H1 (cell line): ENCODE measurements around the gene AGRP. TPM values are rescaled to one million over a fixed set of nuclear protein-coding genes. Genes with fewer than 3 reads are reported as not detected.
A peak's percentile ranks its signal among the peaks of the same experiment; 100 is the strongest.

Source experiments
- CTCF ChIA-PET: fragments of 300-600 bp; sonication (Branson Sonifier 250); formaldehyde crosslinking; loops from one replicate; lab custom pipeline; 2021; ENCODE audit not compliant: partially characterized antibody; lab: Charles Lee
- POLR2A ChIA-PET: fragments of 300-600 bp; sonication (Branson Sonifier 250); formaldehyde crosslinking; loops from one replicate; lab custom pipeline; 2021; ENCODE audit warnings: inconsistent platforms; ENCODE audit not compliant: partially characterized antibody; lab: Charles Lee
- DNase-seq, 2 experiments: peaks; one replicate each; pipeline versions ENCODE4 v3.0.0 to v3.0.0-alpha.2; 2010 to 2022; ENCODE audit warnings: low spot score in 2 of 2, low read depth in 1 of 2, mixed read lengths in 1 of 2
- FAIRE-seq: peaks from 2 replicates; lab custom pipeline; 2011; peaks lifted over from hg19 to GRCh38; lab: Jason Lieb, UNC
- H2AFZ ChIP-seq: 2 replicates; pipeline ENCODE4 v1.8.1; 2012; ENCODE audit warnings: low read length, inconsistent platforms
- H2AK5ac ChIP-seq: 2 replicates; pipeline ENCODE4 v1.6.1; 2013; ENCODE audit warnings: low read depth, low read length
- H2BK120ac ChIP-seq: replicated peaks from 2 replicates; pipeline ENCODE3; 2013; ENCODE audit warnings: low read depth, low read length, inconsistent platforms
- H2BK12ac ChIP-seq: 2 replicates; pipeline ENCODE4 v1.6.1; 2013; ENCODE audit warnings: low read depth, low read length
- H2BK15ac ChIP-seq: 2 replicates; pipeline ENCODE4 v1.6.1; 2013; ENCODE audit warnings: low read length
- H2BK20ac ChIP-seq: 2 replicates; pipeline ENCODE4 v1.6.1; 2013; ENCODE audit warnings: low read length
- H2BK5ac ChIP-seq: 2 replicates; pipeline ENCODE4 v1.6.1; 2013; ENCODE audit warnings: low read depth, low read length
- H3K14ac ChIP-seq: 2 replicates; pipeline ENCODE4 v1.6.1; 2013; ENCODE audit warnings: inconsistent platforms; ENCODE audit not compliant: insufficient read length
- H3K18ac ChIP-seq: 2 replicates; pipeline ENCODE4 v1.6.1; 2013; ENCODE audit warnings: low read length; ENCODE audit errors: extremely low read depth
- H3K23ac ChIP-seq: 2 replicates; pipeline ENCODE4 v1.6.1; 2013; ENCODE audit warnings: inconsistent platforms; ENCODE audit not compliant: insufficient read length
- H3K23me2 ChIP-seq: 2 replicates; pipeline ENCODE4 v1.6.1; 2013; ENCODE audit warnings: low read depth, low read length
- H3K27ac ChIP-seq: 2 replicates; pipeline ENCODE4 v1.6.1; 2011; ENCODE audit warnings: low read depth, low read length, inconsistent platforms
- H3K27me3 ChIP-seq, 4 experiments: replicated peaks in 1 of 4; 1 replicate in 1 of 4; 2 replicates in 3 of 4; pipeline versions ENCODE4 v1.6.1 to v1.8.1; 2011 to 2013; ENCODE audit warnings: low read length in 3 of 4, mild to moderate bottlenecking in 3 of 4, inconsistent platforms in 2 of 4, mixed read lengths in 2 of 4, moderate library complexity in 1 of 4; ENCODE audit not compliant: control insufficient read depth in 3 of 4, insufficient read depth in 3 of 4; ENCODE audit errors: extremely low read depth in 1 of 4
- H3K36me3 ChIP-seq, 4 experiments: 2 replicates each; pipeline versions ENCODE4 v1.6.1 to v1.8.1; 2011 to 2013; ENCODE audit warnings: mild to moderate bottlenecking in 4 of 4, low read length in 3 of 4, moderate library complexity in 2 of 4, control low read depth in 1 of 4, inconsistent platforms in 1 of 4; ENCODE audit not compliant: insufficient read depth in 4 of 4, control insufficient read depth in 2 of 4
- H3K4ac ChIP-seq: replicated peaks from 2 replicates; pipeline ENCODE3; 2013; ENCODE audit warnings: low read length, low read depth, mixed read lengths, inconsistent platforms; ENCODE audit not compliant: insufficient read length
- H3K4me1 ChIP-seq, 4 experiments: replicated peaks in 1 of 4; 1 replicate in 1 of 4; 2 replicates in 3 of 4; pipeline versions ENCODE4 v1.6.1 to v1.8.1; 2011 to 2013; ENCODE audit warnings: low read length in 3 of 4, inconsistent platforms in 2 of 4, mixed read lengths in 1 of 4; ENCODE audit not compliant: insufficient read depth in 4 of 4, control insufficient read depth in 3 of 4
- H3K4me2 ChIP-seq, 2 experiments: 2 replicates each; pipeline versions ENCODE4 v1.6.1 to v1.8.1; 2011 to 2013; ENCODE audit warnings: low read depth in 2 of 2, low read length in 2 of 2, control low read depth in 1 of 2, inconsistent platforms in 1 of 2, mild to moderate bottlenecking in 1 of 2; ENCODE audit not compliant: insufficient read depth in 1 of 2
- H3K4me3 ChIP-seq, 4 experiments: fragments of 200-600, 300-600 bp in 1 of 4; sonication (generic), shearing (Covaris generic), sonication (Bioruptor Twin) in 1 of 4; 2 replicates each; pipeline versions ENCODE4 v1.5.1 to v1.8.1; 2011 to 2016; ENCODE audit warnings: low read length in 4 of 4, low read depth in 3 of 4, control low read depth in 2 of 4, inconsistent platforms in 2 of 4, mild to moderate bottlenecking in 2 of 4, mixed read lengths in 1 of 4, moderate library complexity in 1 of 4; ENCODE audit not compliant: insufficient read depth in 2 of 4; ENCODE audit errors: extremely low read depth in 1 of 4
- H3K56ac ChIP-seq: replicated peaks from 2 replicates; pipeline ENCODE3; 2013; ENCODE audit warnings: low read depth, mild to moderate bottlenecking, mixed read lengths, low read length, inconsistent platforms; ENCODE audit not compliant: insufficient read length
- H3K79me1 ChIP-seq: 2 replicates; pipeline ENCODE4 v1.6.1; 2013; ENCODE audit warnings: low read depth, low read length, control low read depth
- H3K79me2 ChIP-seq, 2 experiments: 2 replicates each; pipeline versions ENCODE4 v1.6.1 to v1.8.1; 2012 to 2013; ENCODE audit warnings: low read length in 2 of 2, mild to moderate bottlenecking in 2 of 2, inconsistent platforms in 1 of 2; ENCODE audit not compliant: insufficient read depth in 2 of 2, control insufficient read depth in 1 of 2
- H3K9ac ChIP-seq, 4 experiments: replicated peaks in 1 of 4; 1 replicate in 1 of 4; 2 replicates in 3 of 4; pipeline versions ENCODE4 v1.6.1 to v1.8.1; 2011 to 2013; ENCODE audit warnings: low read depth in 3 of 4, low read length in 3 of 4, control low read depth in 2 of 4, mild to moderate bottlenecking in 2 of 4, moderate library complexity in 2 of 4, inconsistent platforms in 1 of 4; ENCODE audit errors: extremely low read depth in 1 of 4
- H3K9me3 ChIP-seq, 2 experiments: 2 replicates each; pipeline versions ENCODE4 v1.6.1 to v1.8.1; 2012 to 2013; ENCODE audit warnings: mild to moderate bottlenecking in 2 of 2, moderate library complexity in 2 of 2, control low read depth in 1 of 2, inconsistent platforms in 1 of 2, low read depth in 1 of 2, low read length in 1 of 2, mixed read lengths in 1 of 2; ENCODE audit not compliant: insufficient read depth in 2 of 2
- H4K20me1 ChIP-seq, 2 experiments: replicated peaks in 1 of 2; 2 replicates each; pipeline versions ENCODE3 to v1.8.1; 2011 to 2013; ENCODE audit warnings: inconsistent platforms in 2 of 2, low read length in 2 of 2, mild to moderate bottlenecking in 1 of 2; ENCODE audit not compliant: insufficient read depth in 2 of 2, control insufficient read depth in 1 of 2
- H4K5ac ChIP-seq: 2 replicates; pipeline ENCODE4 v1.6.1; 2013; ENCODE audit warnings: low read length, low read depth, mixed read lengths, inconsistent platforms; ENCODE audit not compliant: insufficient read length
- H4K8ac ChIP-seq: 2 replicates; pipeline ENCODE4 v1.8.0; 2013; ENCODE audit warnings: mild to moderate bottlenecking, moderate library complexity, low read length, inconsistent platforms; ENCODE audit not compliant: insufficient read depth; ENCODE audit errors: extremely low read depth
- H4K91ac ChIP-seq: replicated peaks from 2 replicates; pipeline ENCODE3; 2013; ENCODE audit warnings: low read length, mixed read lengths, inconsistent platforms; ENCODE audit not compliant: insufficient read length
- CHD2 ChIP-seq: IDR thresholded peaks from 2 replicates; pipeline ENCODE4 v1.6.1; 2012; ENCODE audit warnings: low read length, improper control_type of control experiment
- KDM1A ChIP-seq: fragments of 200-600, 300-600 bp; sonication (generic); IDR thresholded peaks from 2 replicates; pipeline ENCODE4 v1.7.1; 2016; ENCODE audit warnings: mild to moderate bottlenecking, low read length, borderline replicate concordance
- RAD21 ChIP-seq, 2 experiments: IDR thresholded peaks in 1 of 2; conservative IDR thresholded peaks in 1 of 2; 2 replicates each; pipeline ENCODE4 v1.6.1; 2011; ENCODE audit warnings: low read depth in 2 of 2, low read length in 2 of 2, improper control_type of control experiment in 1 of 2, inconsistent platforms in 1 of 2, mild to moderate bottlenecking in 1 of 2, moderate library complexity in 1 of 2
- WGBS, 2 experiments: shearing (Covaris generic) in 1 of 2; methylation state at CpG; one replicate each; pipeline versions ENCODE4 v1.1.6 to v1.1.7; 2013 to 2015; ENCODE audit warnings: low lambda C conversion rate in 2 of 2, mixed read lengths in 2 of 2, inconsistent platforms in 1 of 2, low coverage in 1 of 2, missing lambda C conversion rate in 1 of 2; ENCODE audit not compliant: insufficient replicate concordance in 2 of 2, insufficient coverage in 1 of 2, insufficient read length in 1 of 2; ENCODE audit errors: extremely low coverage in 1 of 2, missing lambda C conversion rate in 1 of 2; 5-methylcytosine and 5-hydroxymethylcytosine counted together
- polyA plus RNA-seq, 7 experiments: library from polyadenylated mRNA; depleted of rRNA in 3 of 7; stranded (reverse) in 5 of 7; unstranded in 2 of 7; fragments of >200 nt in 5 of 7; fragments of 200-250 nt in 2 of 7; gene quantifications; 1 replicate in 5 of 7; 2 replicates in 1 of 7; 4 replicates in 1 of 7; pipeline versions ENCODE4 v1.2.1 to v1.2.3, GENCODE V29; 2011 to 2013; ENCODE audit warnings: missing spikeins in 2 of 7, mixed read lengths in 2 of 7
- total RNA-seq: library from RNA; stranded (reverse); fragmentation: NEBNext Ultra II Directional; extraction: Animal tissue kit (Norgen Biotek cat#: 25700); gene quantifications from 2 replicates; pipeline ENCODE4 v1.2.1, GENCODE V29; 2021
- TF ChIP-seq, protein P1 (sequence below), 3 experiments: IDR thresholded peaks; 1 replicate in 2 of 3; 2 replicates in 1 of 3; pipeline versions ENCODE4 v1.5.1 to v1.6.1; 2011; ENCODE audit warnings: low read length in 3 of 3, mild to moderate bottlenecking in 3 of 3, inconsistent platforms in 2 of 3, low read depth in 1 of 3, moderate library complexity in 1 of 3; ENCODE audit not compliant: insufficient read depth in 1 of 3; ENCODE audit errors: control extremely low read depth in 1 of 3

The AGRP gene
- total and polyA plus RNA-seq, 2 of the 8 experiments (the other 6 are each of a cell fraction or from before 2014, with no cell fraction given), result not detected

DNA sequence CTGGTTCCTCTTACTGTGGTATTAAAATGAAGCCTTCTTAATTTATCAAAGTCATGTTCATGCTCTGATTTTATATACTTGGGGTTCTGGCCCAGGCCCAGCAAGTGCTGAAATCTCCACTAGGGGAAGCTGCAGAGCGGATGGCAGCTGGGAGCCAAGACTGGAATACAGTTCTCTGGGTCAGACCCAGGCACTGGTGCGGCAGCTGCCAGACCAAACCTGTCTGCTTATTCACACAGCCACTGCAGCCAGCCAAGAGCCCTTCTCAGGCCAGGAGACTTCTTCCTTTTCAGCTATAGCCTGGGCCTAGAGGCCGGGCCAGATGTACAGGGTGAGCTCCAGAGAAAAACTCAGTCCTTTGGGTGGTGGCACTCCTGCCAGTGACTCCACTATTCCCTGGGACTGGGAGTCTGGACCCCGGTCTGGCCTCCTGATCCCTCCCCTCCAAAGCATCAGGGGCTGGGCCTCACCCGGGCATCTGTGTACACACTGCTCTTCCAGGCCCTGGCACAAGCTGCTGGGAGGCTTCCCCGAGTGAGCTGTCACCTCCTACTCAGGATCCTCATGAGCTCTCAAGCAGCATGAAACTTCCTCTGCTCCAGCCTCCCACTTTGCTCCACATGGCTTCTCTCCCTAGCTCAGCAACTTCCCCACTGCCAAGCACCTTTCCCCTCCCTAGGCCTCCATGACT, 26.8 kb downstream of the AGRP start:
- Histone ChIP-seq H4K91ac (no peak overlapping the region), H2AK5ac (no peak overlapping the region), H3K79me2 (no peaks in the 10 kb centered on the region), H3K9me3 (no peaks in the 10 kb centered on the region), H4K20me1 (peaks cover 13 to 16% of the 10 kb centered on the region in 2 experiments), H3K4me3 (no peak overlapping the region), H4K5ac (no peak overlapping the region), H2AFZ (no peak overlapping the region), H2BK15ac (no peak overlapping the region), H3K36me3 (peaks cover 0 to 3% (median 0%) of the 10 kb centered on the region in 4 experiments; a peak in 1 of 8 replicates), H4K8ac (no peak overlapping the region), H3K27me3 (no peaks in the 10 kb centered on the region), H3K56ac (no peak overlapping the region), H3K18ac (no peak overlapping the region), H3K23me2 (no peaks in the 10 kb centered on the region), H2BK12ac (no peak overlapping the region), H2BK20ac (no peak overlapping the region), H3K79me1 (peaks cover 4% of the 10 kb centered on the region), H3K4me1 (no peaks in the 10 kb centered on the region; a peak in 1 of 7 replicates), H3K9ac (no peak overlapping the region), H3K4me2 (no peak overlapping the region), H3K23ac (no peak overlapping the region), H2BK120ac (no peak overlapping the region), H3K27ac (peak overlapping the region; percentile 22; the same call in 1 of the 2 replicates), H3K14ac (no peak overlapping the region), H3K4ac (no peak overlapping the region), H2BK5ac (no peak overlapping the region)
- WGBS, 2 experiments, result 86% methylated on average over 6 of the region's 6 CpGs; no CpG with 5 or more reads in 1 of the 2 experiments
- TF ChIP-seq CHD2 (no peak), KDM1A (no peak), RAD21 (IDR thresholded peaks at IDR 0.05 in 1 of 2, conservative IDR thresholded peaks at IDR 0.05 in 1 of 2; ENCODE audit: low read depth in 2 of 2, low read length in 2 of 2) (peak in 1 of 2 experiments; percentile 46; a peak in 2 of 4 replicates)
- TF ChIP-seq, protein P1, sequence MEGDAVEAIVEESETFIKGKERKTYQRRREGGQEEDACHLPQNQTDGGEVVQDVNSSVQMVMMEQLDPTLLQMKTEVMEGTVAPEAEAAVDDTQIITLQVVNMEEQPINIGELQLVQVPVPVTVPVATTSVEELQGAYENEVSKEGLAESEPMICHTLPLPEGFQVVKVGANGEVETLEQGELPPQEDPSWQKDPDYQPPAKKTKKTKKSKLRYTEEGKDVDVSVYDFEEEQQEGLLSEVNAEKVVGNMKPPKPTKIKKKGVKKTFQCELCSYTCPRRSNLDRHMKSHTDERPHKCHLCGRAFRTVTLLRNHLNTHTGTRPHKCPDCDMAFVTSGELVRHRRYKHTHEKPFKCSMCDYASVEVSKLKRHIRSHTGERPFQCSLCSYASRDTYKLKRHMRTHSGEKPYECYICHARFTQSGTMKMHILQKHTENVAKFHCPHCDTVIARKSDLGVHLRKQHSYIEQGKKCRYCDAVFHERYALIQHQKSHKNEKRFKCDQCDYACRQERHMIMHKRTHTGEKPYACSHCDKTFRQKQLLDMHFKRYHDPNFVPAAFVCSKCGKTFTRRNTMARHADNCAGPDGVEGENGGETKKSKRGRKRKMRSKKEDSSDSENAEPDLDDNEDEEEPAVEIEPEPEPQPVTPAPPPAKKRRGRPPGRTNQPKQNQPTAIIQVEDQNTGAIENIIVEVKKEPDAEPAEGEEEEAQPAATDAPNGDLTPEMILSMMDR (IDR thresholded peaks at IDR 0.05; ENCODE audit: control extremely low read depth in 1 of 3, insufficient read depth in 1 of 3, low read depth in 1 of 3, low read length in 3 of 3), result peak; percentile 57 to 65 (median 62)
- CTCF ChIA-PET, result interaction anchor here (0.8 to 28.6 kb wide), 17 partner anchors 1 to 171 kb away, joined by 3 to 683 read pairs (median 5); partner anchors contain the start of genes ATP6V0D1 and HSD11B2
- DNase-seq (no peak), FAIRE-seq (no peak)
- POLR2A ChIA-PET, result interaction anchor here (1.0 to 1.4 kb wide), 5 partner anchors 9 to 25 kb away, joined by 3 read pairs; partner anchors contain the start of gene ATP6V0D1
